Measurements from ENCODE around the gene STPG1.

The STPG1 gene

DNA sequence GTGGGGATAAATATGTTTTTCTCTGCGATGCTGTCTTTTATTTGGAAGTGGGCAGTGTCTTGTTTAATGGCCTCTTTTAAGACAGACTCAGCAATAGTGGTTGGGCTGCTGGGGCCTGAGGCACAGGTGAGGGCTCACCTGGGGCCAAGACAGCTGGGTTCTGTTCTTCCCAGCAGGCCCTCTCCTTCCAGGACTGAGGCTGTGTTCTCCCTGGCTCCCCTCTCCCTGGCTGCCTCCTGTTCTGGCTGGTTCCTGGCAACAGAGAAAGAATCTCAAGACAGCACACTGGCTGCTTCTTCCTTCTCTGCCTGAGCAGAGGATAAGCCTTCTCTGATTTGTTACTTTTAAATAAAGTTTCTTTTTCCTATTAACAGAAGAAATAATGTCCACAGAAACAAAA, 101.8 kb downstream of the STPG1 start:
- DNase-seq (ENCODE audit: insufficient read length, low spot score): no peak
- FAIRE-seq: no peak
- TF ChIP-seq, protein P1, sequence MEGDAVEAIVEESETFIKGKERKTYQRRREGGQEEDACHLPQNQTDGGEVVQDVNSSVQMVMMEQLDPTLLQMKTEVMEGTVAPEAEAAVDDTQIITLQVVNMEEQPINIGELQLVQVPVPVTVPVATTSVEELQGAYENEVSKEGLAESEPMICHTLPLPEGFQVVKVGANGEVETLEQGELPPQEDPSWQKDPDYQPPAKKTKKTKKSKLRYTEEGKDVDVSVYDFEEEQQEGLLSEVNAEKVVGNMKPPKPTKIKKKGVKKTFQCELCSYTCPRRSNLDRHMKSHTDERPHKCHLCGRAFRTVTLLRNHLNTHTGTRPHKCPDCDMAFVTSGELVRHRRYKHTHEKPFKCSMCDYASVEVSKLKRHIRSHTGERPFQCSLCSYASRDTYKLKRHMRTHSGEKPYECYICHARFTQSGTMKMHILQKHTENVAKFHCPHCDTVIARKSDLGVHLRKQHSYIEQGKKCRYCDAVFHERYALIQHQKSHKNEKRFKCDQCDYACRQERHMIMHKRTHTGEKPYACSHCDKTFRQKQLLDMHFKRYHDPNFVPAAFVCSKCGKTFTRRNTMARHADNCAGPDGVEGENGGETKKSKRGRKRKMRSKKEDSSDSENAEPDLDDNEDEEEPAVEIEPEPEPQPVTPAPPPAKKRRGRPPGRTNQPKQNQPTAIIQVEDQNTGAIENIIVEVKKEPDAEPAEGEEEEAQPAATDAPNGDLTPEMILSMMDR (IDR thresholded peaks at IDR 0.05; ENCODE audit: insufficient read depth, missing control alignments): no peak

DNA sequence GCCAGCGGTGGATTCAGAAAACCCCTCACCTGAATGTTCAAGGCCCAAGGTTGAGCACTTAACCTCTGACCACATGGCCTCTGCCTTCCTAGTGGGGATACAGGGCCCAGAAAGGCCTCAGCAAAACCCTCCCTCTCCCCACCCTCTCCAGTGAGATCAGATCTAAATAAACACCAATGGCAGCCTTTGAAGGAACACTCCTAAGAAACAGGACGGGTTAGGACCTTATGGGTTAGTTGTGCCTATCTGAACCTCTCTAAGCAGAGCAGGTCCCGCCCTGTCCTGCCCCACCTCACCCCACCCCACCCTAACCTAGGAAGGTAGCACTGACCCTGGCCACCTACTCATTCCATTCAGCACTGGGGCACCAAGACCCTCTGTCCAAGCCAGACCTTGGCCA, 102.3 kb downstream of the STPG1 start:
- TF ChIP-seq, protein P1 (IDR thresholded peaks at IDR 0.05; ENCODE audit: insufficient read depth, missing control alignments): no peak
- no peak for DNase-seq (ENCODE audit: insufficient read length, low spot score)
- FAIRE-seq: no peak

DNA sequence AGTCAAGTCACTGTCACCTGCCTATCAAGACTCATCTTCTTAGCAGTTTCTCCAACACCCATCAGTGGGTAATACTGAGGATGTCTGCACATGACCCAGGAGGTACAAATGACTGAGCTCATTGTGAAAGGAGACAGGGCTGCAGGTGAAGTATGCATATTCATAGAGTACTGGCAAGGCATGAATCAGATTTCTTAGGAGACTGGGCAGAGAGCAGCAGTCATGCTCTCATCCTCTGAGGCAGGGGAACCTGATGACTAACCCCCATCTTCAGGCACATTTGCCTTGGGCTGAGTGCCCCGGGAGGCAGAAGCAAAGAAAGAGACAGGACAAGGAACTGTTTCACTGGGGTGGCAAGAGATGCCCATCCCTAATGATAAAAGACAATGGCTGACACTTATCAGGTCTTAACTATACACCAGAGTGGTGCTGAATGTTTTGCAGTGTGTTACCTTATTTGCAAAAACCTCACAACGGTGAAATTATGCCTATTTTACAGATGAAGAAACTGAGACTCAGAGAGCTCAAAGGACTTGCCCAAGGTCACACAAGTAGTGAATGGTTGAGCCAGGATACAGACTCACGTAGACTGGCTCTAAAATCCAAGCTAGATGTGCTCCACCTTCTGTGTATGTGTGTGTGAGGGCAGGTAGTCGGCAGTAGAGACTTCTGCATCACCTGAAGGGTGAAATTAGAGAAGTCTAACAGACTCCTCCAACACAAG, 103.7 kb downstream of the STPG1 start:
- FAIRE-seq (no peak), DNase-seq (ENCODE audit: insufficient read length, low spot score) (no peak)
- TF ChIP-seq, protein P1 (IDR thresholded peaks at IDR 0.05; ENCODE audit: insufficient read depth, missing control alignments): no peak

DNA sequence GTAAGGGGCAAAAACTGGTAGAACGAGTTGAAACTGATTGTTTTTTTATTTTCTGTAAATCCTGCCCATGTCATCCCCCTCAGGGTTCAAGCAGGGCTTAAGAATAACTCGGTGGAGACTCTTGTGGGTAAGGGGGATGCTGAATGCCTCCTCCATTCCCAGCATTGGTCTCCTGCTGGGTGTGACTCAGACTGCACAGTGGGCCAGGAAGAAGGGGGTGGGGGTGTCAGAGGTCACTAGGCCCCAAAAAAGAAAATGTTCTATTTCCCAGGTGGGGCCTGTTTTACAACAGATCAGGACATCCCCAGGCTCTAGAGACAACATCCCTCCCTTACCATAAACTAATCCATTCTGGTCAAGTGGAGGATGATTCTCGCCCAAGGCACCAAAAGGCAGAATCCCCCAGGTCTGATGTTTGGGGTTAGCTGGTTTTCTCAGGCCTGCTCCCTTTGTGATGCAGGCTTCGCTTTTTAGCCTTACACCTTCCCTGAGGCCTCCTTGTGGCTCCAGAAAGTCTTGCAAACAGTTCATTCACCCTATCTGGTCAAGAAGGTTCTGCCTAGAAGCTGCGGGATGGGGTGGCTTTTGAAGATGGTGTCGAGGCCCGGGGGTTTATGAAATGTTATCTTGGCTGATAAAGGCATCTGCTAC, 105.1 kb downstream of the STPG1 start:
- FAIRE-seq (no peak), DNase-seq (ENCODE audit: insufficient read length, low spot score) (no peak)

More for the DNA sequence above, 105.1 kb downstream of the STPG1 start:
- TF ChIP-seq, protein P1 (IDR thresholded peaks at IDR 0.05; ENCODE audit: insufficient read depth, missing control alignments): no peak

Data from D721Med (cell line).